Activated CD4-positive, alpha-beta memory T cell treated with anti-CD3 and anti-CD28 coated beads for 36 hours (primary cell): ENCODE data around the gene PARP12. TPM values are rescaled to one million over a fixed set of nuclear protein-coding genes. Genes with fewer than 3 reads are reported as not detected.

Source experiments
- CTCF ChIA-PET: fragments of 350-600 bp; sonication (Branson Sonifier 250); formaldehyde crosslinking; loops from one replicate; lab custom pipeline; 2021; ENCODE audit warnings: antibody characterized with exemption, inconsistent platforms; lab: Charles Lee
- POLR2A ChIA-PET: fragments of 350-600 bp; sonication (Branson Sonifier 250); formaldehyde crosslinking; loops from one replicate; lab custom pipeline; 2021; ENCODE audit warnings: antibody characterized with exemption; lab: Charles Lee
- DNase-seq: peaks from one replicate; pipeline ENCODE4 v3.0.0-alpha.2; 2020
- H3K27ac Mint-ChIP-seq: one replicate; pipeline ENCODE4 v1.8.0; 2021; ENCODE audit warnings: mixed read lengths
- H3K27me3 Mint-ChIP-seq: one replicate; pipeline ENCODE4 v1.8.0; 2021; ENCODE audit warnings: mixed read lengths
- H3K36me3 Mint-ChIP-seq: one replicate; pipeline ENCODE4 v1.8.0; 2021; ENCODE audit warnings: mixed read lengths
- H3K4me1 Mint-ChIP-seq: one replicate; pipeline ENCODE4 v1.8.0; 2021; ENCODE audit warnings: low read depth, mixed read lengths
- H3K4me3 Mint-ChIP-seq: one replicate; pipeline ENCODE4 v1.8.0; 2021; ENCODE audit warnings: mild to moderate bottlenecking, mixed read lengths
- H3K9me3 Mint-ChIP-seq: one replicate; pipeline ENCODE4 v1.8.0; 2021; ENCODE audit warnings: mixed read lengths
- intact Hi-C: fragments of 100-400 bp; cut with micrococcal nuclease; formaldehyde crosslinking; loops from one replicate; pipeline ENCODE4 v1.15.1; 2023
- total RNA-seq, 2 experiments: library from RNA; stranded (reverse); gene quantifications; one replicate each; pipeline ENCODE4 v1.2.3, GENCODE V29; 2021

Gene PARP12
- total RNA-seq, 2 experiments from 2014 or later, result 26.7 to 30.6 TPM

- ChIA-PET POLR2A (no interaction called here), CTCF (interaction anchor here (0.6 kb wide), 1 partner anchor 30 kb away, joined by 3 read pairs; no protein-coding TSS in a partner anchor)
- no peak overlapping the region for H3K4me3 Mint-ChIP-seq
- DNase-seq, result no peak
- no peaks in the 10 kb centered on the region for H3K9me3 Mint-ChIP-seq
- peaks cover 19% of the 10 kb centered on the region for H3K36me3 Mint-ChIP-seq
- intact Hi-C loops, result no loop called here
- peaks cover 4% of the 10 kb centered on the region for H3K4me1 Mint-ChIP-seq
- H3K27me3 Mint-ChIP-seq, result no peaks in the 10 kb centered on the region
- H3K27ac Mint-ChIP-seq, result no peak overlapping the region
Measured at GRCh38 chr7:140029072-140029471, 33.7 kb downstream of the PARP12 start.

GRCh38 chr7:140028311-140028710 lies 34.4 kb downstream of the PARP12 start:
- H3K9me3 Mint-ChIP-seq, result no peaks in the 10 kb centered on the region
- H3K27me3 Mint-ChIP-seq, result no peaks in the 10 kb centered on the region
- no peak overlapping the region for H3K4me3 Mint-ChIP-seq
- CTCF ChIA-PET, result no interaction called here
- DNase-seq, result no peak
- intact Hi-C loops, result no loop called here
- H3K27ac Mint-ChIP-seq, result no peak overlapping the region
- H3K4me1 Mint-ChIP-seq, result peaks cover 2% of the 10 kb centered on the region
- POLR2A ChIA-PET, result no interaction called here
- H3K36me3 Mint-ChIP-seq, result peaks cover 15% of the 10 kb centered on the region

GRCh38 chr7:140027858-140028257 lies 34.9 kb downstream of the PARP12 start:
- Mint-ChIP-seq H3K36me3 (peaks cover 13% of the 10 kb centered on the region), H3K9me3 (no peaks in the 10 kb centered on the region), H3K27ac (no peak overlapping the region), H3K4me3 (no peak overlapping the region), H3K4me1 (no peaks in the 10 kb centered on the region), H3K27me3 (no peaks in the 10 kb centered on the region)
- POLR2A ChIA-PET, result no interaction called here
- CTCF ChIA-PET, result no interaction called here
- intact Hi-C loops, result no loop called here
- DNase-seq, result no peak

- Mint-ChIP-seq H3K27me3 (no peaks in the 10 kb centered on the region), H3K9me3 (no peaks in the 10 kb centered on the region), H3K36me3 (peaks cover 13% of the 10 kb centered on the region), H3K4me3 (no peak overlapping the region), H3K27ac (no peak overlapping the region), H3K4me1 (no peaks in the 10 kb centered on the region)
- intact Hi-C loops, result no loop called here
- no peak for DNase-seq
- ChIA-PET CTCF (no interaction called here), POLR2A (no interaction called here)
Measured at GRCh38 chr7:140026935-140027334, 35.8 kb downstream of the PARP12 start.

- intact Hi-C loops, result no loop called here
- no peaks in the 10 kb centered on the region for H3K27me3 Mint-ChIP-seq
- no peak overlapping the region for H3K27ac Mint-ChIP-seq
- POLR2A ChIA-PET, result no interaction called here
- no peaks in the 10 kb centered on the region for H3K9me3 Mint-ChIP-seq
- H3K4me3 Mint-ChIP-seq, result no peak overlapping the region
- no peaks in the 10 kb centered on the region for H3K4me1 Mint-ChIP-seq
- CTCF ChIA-PET, result no interaction called here
- no peak for DNase-seq
- H3K36me3 Mint-ChIP-seq, result peaks cover 11% of the 10 kb centered on the region
Measured at GRCh38 chr7:140025814-140026433, 36.8 kb downstream of the PARP12 start.

- H3K4me1 Mint-ChIP-seq, result no peaks in the 10 kb centered on the region
- no peak for DNase-seq
- ChIA-PET POLR2A (no interaction called here), CTCF (no interaction called here)
- H3K9me3 Mint-ChIP-seq, result no peaks in the 10 kb centered on the region
- H3K4me3 Mint-ChIP-seq, result no peak overlapping the region
- intact Hi-C loops, result no loop called here
- H3K27ac Mint-ChIP-seq, result no peak overlapping the region
- peaks cover 11% of the 10 kb centered on the region for H3K36me3 Mint-ChIP-seq
- no peaks in the 10 kb centered on the region for H3K27me3 Mint-ChIP-seq
Measured at GRCh38 chr7:140025241-140025640, 37.5 kb downstream of the PARP12 start.

- Mint-ChIP-seq H3K4me1 (no peaks in the 10 kb centered on the region), H3K27ac (peak overlapping the region; percentile 11), H3K27me3 (no peaks in the 10 kb centered on the region), H3K36me3 (peaks cover 11% of the 10 kb centered on the region), H3K9me3 (no peaks in the 10 kb centered on the region), H3K4me3 (no peak overlapping the region)
- intact Hi-C loops, result no loop called here
- CTCF ChIA-PET, result no interaction called here
- POLR2A ChIA-PET, result no interaction called here
- no peak for DNase-seq
Measured at GRCh38 chr7:140024585-140024984, 38.2 kb downstream of the PARP12 start.

GRCh38 chr7:140023728-140024127 lies 39.0 kb downstream of the PARP12 start:
- Mint-ChIP-seq H3K9me3 (no peaks in the 10 kb centered on the region), H3K4me1 (no peaks in the 10 kb centered on the region), H3K27ac (no peak overlapping the region), H3K27me3 (no peaks in the 10 kb centered on the region), H3K4me3 (no peak overlapping the region), H3K36me3 (peaks cover 11% of the 10 kb centered on the region)
- POLR2A ChIA-PET, result no interaction called here
- CTCF ChIA-PET, result no interaction called here
- intact Hi-C loops, result no loop called here
- no peak for DNase-seq

GRCh38 chr7:140022582-140023211 lies 40.1 kb downstream of the PARP12 start:
- ChIA-PET POLR2A (no interaction called here), CTCF (interaction anchor here (1.4 kb wide), 1 partner anchor 16 kb away, joined by 4 read pairs; no protein-coding TSS in a partner anchor)
- peaks cover 8% of the 10 kb centered on the region for H3K36me3 Mint-ChIP-seq
- no peak overlapping the region for H3K27ac Mint-ChIP-seq
- intact Hi-C loops, result no loop called here
- no peaks in the 10 kb centered on the region for H3K27me3 Mint-ChIP-seq
- no peak for DNase-seq
- H3K4me3 Mint-ChIP-seq, result no peak overlapping the region
- no peaks in the 10 kb centered on the region for H3K4me1 Mint-ChIP-seq
- H3K9me3 Mint-ChIP-seq, result no peaks in the 10 kb centered on the region

- POLR2A ChIA-PET, result no interaction called here
Measured at GRCh38 chr7:140021603-140022002, 41.1 kb downstream of the PARP12 start.

GRCh38 chr7:140019606-140020005 lies 43.1 kb downstream of the PARP12 start:
- peaks cover 6% of the 10 kb centered on the region for H3K36me3 Mint-ChIP-seq
- intact Hi-C loops, result no loop called here
- no peaks in the 10 kb centered on the region for H3K27me3 Mint-ChIP-seq
- ChIA-PET CTCF (interaction anchor here (1.2 kb wide), 1 partner anchor 418 kb away, joined by 6 read pairs; no protein-coding TSS in a partner anchor), POLR2A (no interaction called here)
- no peak overlapping the region for H3K4me3 Mint-ChIP-seq
- no peaks in the 10 kb centered on the region for H3K4me1 Mint-ChIP-seq
- no peaks in the 10 kb centered on the region for H3K9me3 Mint-ChIP-seq
- no peak overlapping the region for H3K27ac Mint-ChIP-seq
- no peak for DNase-seq

More at GRCh38 chr7:140021603-140022002, 41.1 kb downstream of the PARP12 start:
- Mint-ChIP-seq H3K27me3 (no peaks in the 10 kb centered on the region), H3K9me3 (no peaks in the 10 kb centered on the region), H3K27ac (no peak overlapping the region), H3K4me3 (no peak overlapping the region), H3K36me3 (peaks cover 8% of the 10 kb centered on the region), H3K4me1 (no peaks in the 10 kb centered on the region)
- intact Hi-C loops, result no loop called here
- DNase-seq, result no peak
- CTCF ChIA-PET, result interaction anchor here (1.4 kb wide), 1 partner anchor 15 kb away, joined by 4 read pairs; no protein-coding TSS in a partner anchor

- intact Hi-C loops, result no loop called here
- no peaks in the 10 kb centered on the region for H3K9me3 Mint-ChIP-seq
- H3K27me3 Mint-ChIP-seq, result no peaks in the 10 kb centered on the region
- CTCF ChIA-PET, result interaction anchor here (1.2 to 1.4 kb wide), 2 partner anchors 38 to 417 kb away, joined by 3 to 6 read pairs; no protein-coding TSS in a partner anchor
- no peak overlapping the region for H3K4me3 Mint-ChIP-seq
- no peaks in the 10 kb centered on the region for H3K4me1 Mint-ChIP-seq
- POLR2A ChIA-PET, result no interaction called here
- no peak overlapping the region for H3K27ac Mint-ChIP-seq
- peaks cover 2% of the 10 kb centered on the region for H3K36me3 Mint-ChIP-seq
- DNase-seq, result no peak
Measured at GRCh38 chr7:140019172-140019571, 43.6 kb downstream of the PARP12 start.
